ENCODE measurements around the gene CHST11. TPM values are rescaled to one million over a fixed set of nuclear protein-coding genes. Genes with fewer than 3 reads are reported as not detected.

Gene CHST11
- total and polyA plus RNA-seq, 2 of the 4 experiments (the other 2 are of a cell fraction): 1.4 to 2.7 TPM

DNA sequence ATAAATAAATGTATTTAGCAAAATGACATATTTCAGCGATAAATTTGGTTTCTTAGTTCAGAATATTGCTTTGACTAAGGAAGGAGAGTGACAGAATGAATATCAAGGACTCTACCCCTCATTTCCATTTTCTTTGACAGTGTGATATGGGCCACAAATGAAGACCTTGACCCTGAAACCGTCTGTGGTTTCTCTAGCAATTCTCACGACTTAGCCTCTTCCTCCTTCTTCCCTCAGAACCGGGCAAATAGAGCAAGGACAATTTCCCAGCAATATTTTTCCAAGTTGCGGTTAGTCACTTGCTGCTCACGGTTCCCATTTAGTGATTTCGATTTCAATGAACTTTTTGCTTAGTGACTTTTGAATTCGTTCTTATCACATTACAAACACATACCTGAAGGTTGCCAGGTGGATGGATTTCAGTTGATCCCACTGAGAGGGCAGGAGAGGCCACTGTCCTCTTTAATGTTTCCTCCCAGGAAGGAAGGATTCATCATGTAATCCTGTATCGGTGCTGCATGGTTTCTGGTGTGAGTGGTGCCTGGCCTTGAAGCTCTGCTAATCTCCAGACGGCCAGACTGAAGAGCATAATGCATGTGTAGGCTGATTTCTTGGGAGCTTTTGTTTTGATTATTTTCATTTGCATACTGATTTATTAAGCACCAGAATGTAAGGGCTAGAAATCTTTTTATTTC, 77.6 kb downstream of the CHST11 start:
- Histone ChIP-seq H3K4me2 (ENCODE audit: low read depth, low read length) (no peak overlapping the region), H4K5ac (ENCODE audit: low read depth, low read length) (no peak overlapping the region), H3K9me3 (ENCODE audit: control insufficient read depth, insufficient read depth, low read length) (0 out of 2 replicates have a peak, but pooled peaks cover 3% of the 10 kb centered on the region), H3K23ac (ENCODE audit: low read depth, low read length) (no peak overlapping the region), H3K79me1 (ENCODE audit: low read depth in 1 of 2, low read length in 2 of 2) (no peaks in the 10 kb centered on the region; a peak in 1 of 4 replicates), H3K18ac (ENCODE audit: low read depth, low read length) (no peak overlapping the region), H2AFZ (replicated peaks; ENCODE audit: low read length, poor library complexity) (no peak overlapping the region), H2BK20ac (ENCODE audit: low read depth, low read length) (no peak overlapping the region), H3K4ac (ENCODE audit: low read depth, low read length) (no peak overlapping the region), H2BK15ac (ENCODE audit: low read depth, low read length) (no peak overlapping the region), H3K4me1 (ENCODE audit: control insufficient read depth, insufficient read depth, low read length) (no peaks in the 10 kb centered on the region), H3K9me1 (ENCODE audit: insufficient read depth, low read length) (0 out of 2 replicates have a peak, but pooled peaks cover 3% of the 10 kb centered on the region), H3K36me3 (ENCODE audit: control insufficient read depth, insufficient read depth, low read length) (no peaks in the 10 kb centered on the region), H3K4me3 (ENCODE audit: insufficient read depth, low read depth, low read length) (no peak overlapping the region), H4K8ac (ENCODE audit: low read depth in 2 of 2, low read length in 2 of 2) (no peak overlapping the region), H2AK5ac (ENCODE audit: low read depth, low read length) (no peak overlapping the region), H3K9ac (ENCODE audit: low read depth, low read length) (no peak overlapping the region), H2AK9ac (replicated peaks; ENCODE audit: low read depth, low read length, poor library complexity) (peak overlapping the region; percentile 46), H2BK120ac (ENCODE audit: low read depth, low read length) (no peak overlapping the region), H3K27ac (ENCODE audit: insufficient read depth, low read length) (no peak overlapping the region), H3K14ac (replicated peaks; ENCODE audit: low read depth, low read length) (no peak overlapping the region), H3K27me3 (ENCODE audit: control insufficient read depth, insufficient read depth, low read length) (peaks cover 15% of the 10 kb centered on the region), H4K20me1 (ENCODE audit: insufficient read depth, low read length) (no peaks in the 10 kb centered on the region), H2BK5ac (ENCODE audit: low read depth, low read length, poor library complexity, severe bottlenecking) (no peak overlapping the region), H3K56ac (ENCODE audit: extremely low read depth, insufficient read depth, low read length) (no peak overlapping the region), H4K91ac (ENCODE audit: insufficient read depth, low read depth, low read length) (no peak overlapping the region)
- in situ Hi-C loops (cut with MboI; ENCODE audit: low sequenced_read_pairs) (no loop called here), intact Hi-C loops (cut with micrococcal nuclease) (no loop called here), dilution Hi-C loops (cut with HindIII; ENCODE audit: low sequenced_read_pairs, unreplicated experiment) (no loop called here)
- ATAC-seq (ENCODE audit: low read depth): no peak
- DNase-seq: no peak
- POLR2A ChIA-PET (ENCODE audit: unreplicated experiment): no interaction called here
- TF ChIP-seq SMC3 (IDR thresholded peaks at IDR 0.05; ENCODE audit: low read depth, low read length) (no peak), MXI1 (IDR thresholded peaks at IDR 0.05; ENCODE audit: borderline replicate concordance, low read depth, low read length) (no peak), RAD21 (IDR thresholded peaks at IDR 0.05; ENCODE audit: low read length) (no peak), RCOR1 (IDR thresholded peaks at IDR 0.05; ENCODE audit: insufficient replicate concordance, low read length) (no peak), FOS (IDR thresholded peaks at IDR 0.05; ENCODE audit: low read depth, low read length) (no peak), BHLHE40 (IDR thresholded peaks at IDR 0.05; ENCODE audit: low read depth, low read length) (no peak), CEBPB (IDR thresholded peaks at IDR 0.05; ENCODE audit: low read depth, low read length) (no peak), CHD1 (IDR thresholded peaks at IDR 0.05; ENCODE audit: low read depth, low read length) (no peak), NFE2L2 (IDR thresholded peaks at IDR 0.05; ENCODE audit: low read depth, low read length) (no peak), POLR2A (IDR thresholded peaks at IDR 0.05; ENCODE audit: low read depth, low read length) (no peak), MAFK (IDR thresholded peaks at IDR 0.05; ENCODE audit: low read depth, low read length) (no peak), RFX5 (IDR thresholded peaks at IDR 0.05; ENCODE audit: low read depth, low read length) (no peak), MAZ (IDR thresholded peaks at IDR 0.05; ENCODE audit: borderline replicate concordance, low read depth, low read length) (no peak)
- TF ChIP-seq, protein P1, sequence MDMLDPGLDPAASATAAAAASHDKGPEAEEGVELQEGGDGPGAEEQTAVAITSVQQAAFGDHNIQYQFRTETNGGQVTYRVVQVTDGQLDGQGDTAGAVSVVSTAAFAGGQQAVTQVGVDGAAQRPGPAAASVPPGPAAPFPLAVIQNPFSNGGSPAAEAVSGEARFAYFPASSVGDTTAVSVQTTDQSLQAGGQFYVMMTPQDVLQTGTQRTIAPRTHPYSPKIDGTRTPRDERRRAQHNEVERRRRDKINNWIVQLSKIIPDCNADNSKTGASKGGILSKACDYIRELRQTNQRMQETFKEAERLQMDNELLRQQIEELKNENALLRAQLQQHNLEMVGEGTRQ (IDR thresholded peaks at IDR 0.05; ENCODE audit: low read depth, low read length): no peak
- TF ChIP-seq, protein P2, sequence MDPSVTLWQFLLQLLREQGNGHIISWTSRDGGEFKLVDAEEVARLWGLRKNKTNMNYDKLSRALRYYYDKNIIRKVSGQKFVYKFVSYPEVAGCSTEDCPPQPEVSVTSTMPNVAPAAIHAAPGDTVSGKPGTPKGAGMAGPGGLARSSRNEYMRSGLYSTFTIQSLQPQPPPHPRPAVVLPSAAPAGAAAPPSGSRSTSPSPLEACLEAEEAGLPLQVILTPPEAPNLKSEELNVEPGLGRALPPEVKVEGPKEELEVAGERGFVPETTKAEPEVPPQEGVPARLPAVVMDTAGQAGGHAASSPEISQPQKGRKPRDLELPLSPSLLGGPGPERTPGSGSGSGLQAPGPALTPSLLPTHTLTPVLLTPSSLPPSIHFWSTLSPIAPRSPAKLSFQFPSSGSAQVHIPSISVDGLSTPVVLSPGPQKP (IDR thresholded peaks at IDR 0.05; ENCODE audit: borderline replicate concordance, low read depth, low read length): no peak
- TF ChIP-seq, protein P3, sequence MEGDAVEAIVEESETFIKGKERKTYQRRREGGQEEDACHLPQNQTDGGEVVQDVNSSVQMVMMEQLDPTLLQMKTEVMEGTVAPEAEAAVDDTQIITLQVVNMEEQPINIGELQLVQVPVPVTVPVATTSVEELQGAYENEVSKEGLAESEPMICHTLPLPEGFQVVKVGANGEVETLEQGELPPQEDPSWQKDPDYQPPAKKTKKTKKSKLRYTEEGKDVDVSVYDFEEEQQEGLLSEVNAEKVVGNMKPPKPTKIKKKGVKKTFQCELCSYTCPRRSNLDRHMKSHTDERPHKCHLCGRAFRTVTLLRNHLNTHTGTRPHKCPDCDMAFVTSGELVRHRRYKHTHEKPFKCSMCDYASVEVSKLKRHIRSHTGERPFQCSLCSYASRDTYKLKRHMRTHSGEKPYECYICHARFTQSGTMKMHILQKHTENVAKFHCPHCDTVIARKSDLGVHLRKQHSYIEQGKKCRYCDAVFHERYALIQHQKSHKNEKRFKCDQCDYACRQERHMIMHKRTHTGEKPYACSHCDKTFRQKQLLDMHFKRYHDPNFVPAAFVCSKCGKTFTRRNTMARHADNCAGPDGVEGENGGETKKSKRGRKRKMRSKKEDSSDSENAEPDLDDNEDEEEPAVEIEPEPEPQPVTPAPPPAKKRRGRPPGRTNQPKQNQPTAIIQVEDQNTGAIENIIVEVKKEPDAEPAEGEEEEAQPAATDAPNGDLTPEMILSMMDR (conservative IDR thresholded peaks at IDR 0.05; ENCODE audit: low read depth, low read length): no peak
- BruUV-seq (replicated peaks): no TSS peak
- 74% methylated on average over 3 of the region's 10 CpGs; no CpG with 5 or more reads in 1 of the 2 experiments for WGBS, 2 experiments (ENCODE audit: extremely low coverage in 2 of 2, insufficient read length in 1 of 2)
- CTCF ChIA-PET: interaction anchor here (1.2 kb wide), 1 partner anchor 9 kb away, joined by 3 read pairs; no protein-coding TSS in a partner anchor
